ENCODE results near the gene INSIG1.

Gene INSIG1

DNA sequence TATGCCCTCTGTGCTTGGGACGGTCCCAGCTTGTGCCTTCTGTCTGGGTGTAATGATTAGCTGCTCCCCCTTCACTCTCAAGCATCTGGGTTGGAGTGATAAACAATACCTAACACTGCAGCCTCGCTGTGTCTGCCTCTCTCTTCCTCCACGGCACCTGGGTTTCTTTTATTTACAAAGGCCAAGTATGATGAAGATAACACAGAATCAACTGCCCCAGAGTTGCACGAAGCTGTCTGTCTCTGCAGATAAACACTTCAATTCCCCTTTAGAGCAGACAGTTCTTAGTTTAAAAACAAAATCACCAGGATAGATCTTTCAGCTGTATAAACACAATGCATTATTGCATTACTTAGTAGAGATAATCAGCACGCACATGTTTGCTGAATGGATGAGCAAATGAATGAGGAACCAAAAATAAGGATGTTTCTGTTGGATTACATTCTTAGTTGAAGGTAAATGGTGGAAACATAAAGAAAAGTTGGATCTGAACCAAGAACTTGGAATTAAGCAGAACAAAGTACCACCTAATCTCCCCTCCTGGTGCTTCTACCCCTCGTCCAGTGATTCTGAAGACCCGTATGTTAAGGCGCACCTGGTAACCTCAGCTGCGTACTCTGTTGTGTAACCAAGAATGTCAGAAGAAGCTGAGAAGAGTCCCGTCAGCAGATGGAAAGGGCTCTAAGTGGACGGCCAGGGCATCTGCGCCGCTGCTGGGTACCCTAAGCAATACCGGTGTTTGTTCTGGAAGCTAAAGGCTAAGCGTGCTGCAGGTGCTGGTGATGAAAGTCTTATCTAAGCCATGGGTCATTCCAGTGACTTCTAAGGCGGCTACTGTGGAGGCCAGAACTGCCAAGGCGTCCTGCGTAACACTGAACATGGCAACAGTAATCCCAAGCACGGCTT, 26.6 kb downstream of the INSIG1 start:
- no peak overlapping the region for H3K4me3 ChIP-seq (ENCODE audit: low read depth in 1 of 2, low read length in 2 of 2)
- no peak overlapping the region for H3K4me2 ChIP-seq (ENCODE audit: insufficient read depth, low read length)
- H3K79me2 ChIP-seq (ENCODE audit: insufficient read depth, low read length), result no peaks in the 10 kb centered on the region
- no peak overlapping the region for H2AFZ ChIP-seq (ENCODE audit: low read depth, low read length)
- DNase-seq, result no peak
- H3K27ac ChIP-seq (ENCODE audit: low read length), result no peak overlapping the region
- no peaks in the 10 kb centered on the region for H3K4me1 ChIP-seq (ENCODE audit: insufficient read depth, low read length)
- no peak overlapping the region for H3K9ac ChIP-seq (ENCODE audit: low read depth, low read length)
- no peak for ATAC-seq (ENCODE audit: insufficient read depth, low read depth)
- H3K9me3 ChIP-seq (ENCODE audit: insufficient read depth, low read length, severe bottlenecking), result peaks cover 45% of the 10 kb centered on the region
- no peaks in the 10 kb centered on the region for H3K36me3 ChIP-seq (ENCODE audit: insufficient read depth, low read length)
- no peaks in the 10 kb centered on the region for H3K27me3 ChIP-seq (ENCODE audit: insufficient read depth, low read length, poor library complexity)
- TF ChIP-seq, protein P1, sequence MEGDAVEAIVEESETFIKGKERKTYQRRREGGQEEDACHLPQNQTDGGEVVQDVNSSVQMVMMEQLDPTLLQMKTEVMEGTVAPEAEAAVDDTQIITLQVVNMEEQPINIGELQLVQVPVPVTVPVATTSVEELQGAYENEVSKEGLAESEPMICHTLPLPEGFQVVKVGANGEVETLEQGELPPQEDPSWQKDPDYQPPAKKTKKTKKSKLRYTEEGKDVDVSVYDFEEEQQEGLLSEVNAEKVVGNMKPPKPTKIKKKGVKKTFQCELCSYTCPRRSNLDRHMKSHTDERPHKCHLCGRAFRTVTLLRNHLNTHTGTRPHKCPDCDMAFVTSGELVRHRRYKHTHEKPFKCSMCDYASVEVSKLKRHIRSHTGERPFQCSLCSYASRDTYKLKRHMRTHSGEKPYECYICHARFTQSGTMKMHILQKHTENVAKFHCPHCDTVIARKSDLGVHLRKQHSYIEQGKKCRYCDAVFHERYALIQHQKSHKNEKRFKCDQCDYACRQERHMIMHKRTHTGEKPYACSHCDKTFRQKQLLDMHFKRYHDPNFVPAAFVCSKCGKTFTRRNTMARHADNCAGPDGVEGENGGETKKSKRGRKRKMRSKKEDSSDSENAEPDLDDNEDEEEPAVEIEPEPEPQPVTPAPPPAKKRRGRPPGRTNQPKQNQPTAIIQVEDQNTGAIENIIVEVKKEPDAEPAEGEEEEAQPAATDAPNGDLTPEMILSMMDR (IDR thresholded peaks at IDR 0.05; ENCODE audit: borderline replicate concordance, extremely low read depth, low read length, poor library complexity, severe bottlenecking), result no peak
- no peak for TF ChIP-seq EZH2 (IDR thresholded peaks at IDR 0.05; ENCODE audit: borderline replicate concordance, low read depth, low read length, severe bottlenecking)
- H4K20me1 ChIP-seq (ENCODE audit: insufficient read depth, low read length), result no peaks in the 10 kb centered on the region

DNA sequence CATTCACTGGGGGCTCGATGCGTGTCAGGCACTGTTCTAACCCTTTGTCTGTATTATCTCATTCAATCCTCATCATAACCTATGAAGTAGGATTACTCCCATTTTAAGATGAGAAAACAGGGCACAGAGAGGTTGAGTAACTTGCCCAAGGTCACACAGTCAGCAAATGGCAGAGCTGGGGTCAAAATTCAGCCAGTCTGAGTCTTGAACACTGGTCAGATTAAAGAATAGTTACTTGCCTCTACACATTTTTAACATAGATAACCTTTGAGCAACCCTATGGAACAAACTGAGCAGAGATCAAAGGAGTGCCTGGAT, 27.2 kb downstream of the INSIG1 start:
- TF ChIP-seq, protein P1 (IDR thresholded peaks at IDR 0.05; ENCODE audit: borderline replicate concordance, extremely low read depth, low read length, poor library complexity, severe bottlenecking), result no peak
- no peak for TF ChIP-seq EZH2 (IDR thresholded peaks at IDR 0.05; ENCODE audit: borderline replicate concordance, low read depth, low read length, severe bottlenecking)
- Histone ChIP-seq H3K9me3 (ENCODE audit: insufficient read depth, low read length, severe bottlenecking) (peaks cover 47% of the 10 kb centered on the region), H3K4me2 (ENCODE audit: insufficient read depth, low read length) (no peak overlapping the region), H3K4me1 (ENCODE audit: insufficient read depth, low read length) (no peaks in the 10 kb centered on the region), H3K27me3 (ENCODE audit: insufficient read depth, low read length, poor library complexity) (no peaks in the 10 kb centered on the region), H3K9ac (ENCODE audit: low read depth, low read length) (no peak overlapping the region), H3K36me3 (ENCODE audit: insufficient read depth, low read length) (no peaks in the 10 kb centered on the region), H2AFZ (ENCODE audit: low read depth, low read length) (no peak overlapping the region), H3K27ac (ENCODE audit: low read length) (no peak overlapping the region), H3K4me3 (ENCODE audit: low read depth in 1 of 2, low read length in 2 of 2) (no peak overlapping the region), H4K20me1 (ENCODE audit: insufficient read depth, low read length) (no peaks in the 10 kb centered on the region), H3K79me2 (ENCODE audit: insufficient read depth, low read length) (no peaks in the 10 kb centered on the region)
- DNase-seq (no peak), ATAC-seq (ENCODE audit: insufficient read depth, low read depth) (no peak)

DNA sequence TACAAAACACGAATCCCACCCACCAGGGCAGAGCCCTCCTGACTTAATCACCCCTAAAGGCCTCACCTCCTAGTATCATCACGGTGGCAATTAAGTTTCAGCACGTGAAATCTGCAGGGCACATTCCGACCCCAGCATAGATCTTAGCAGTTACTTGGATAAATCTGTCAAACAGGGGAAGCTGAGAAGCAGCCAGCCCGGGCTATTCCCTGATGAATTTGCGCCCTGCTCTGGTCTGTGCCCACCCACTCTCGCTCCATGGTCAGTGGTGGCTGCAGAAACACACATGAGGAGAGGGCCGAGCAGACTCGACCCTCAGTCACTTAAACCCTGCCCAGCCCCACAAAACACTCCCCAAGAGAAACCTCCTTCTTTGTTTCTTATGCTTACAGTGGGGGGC, 28.7 kb downstream of the INSIG1 start:
- Histone ChIP-seq H3K9me3 (ENCODE audit: insufficient read depth, low read length, severe bottlenecking) (peaks cover 50% of the 10 kb centered on the region), H3K4me1 (ENCODE audit: insufficient read depth, low read length) (no peaks in the 10 kb centered on the region), H3K36me3 (ENCODE audit: insufficient read depth, low read length) (no peaks in the 10 kb centered on the region), H3K27ac (ENCODE audit: low read length) (no peak overlapping the region), H4K20me1 (ENCODE audit: insufficient read depth, low read length) (no peaks in the 10 kb centered on the region), H3K9ac (ENCODE audit: low read depth, low read length) (no peak overlapping the region), H2AFZ (ENCODE audit: low read depth, low read length) (no peak overlapping the region), H3K4me3 (ENCODE audit: low read depth in 1 of 2, low read length in 2 of 2) (no peak overlapping the region), H3K27me3 (ENCODE audit: insufficient read depth, low read length, poor library complexity) (no peaks in the 10 kb centered on the region), H3K4me2 (ENCODE audit: insufficient read depth, low read length) (no peak overlapping the region), H3K79me2 (ENCODE audit: insufficient read depth, low read length) (no peaks in the 10 kb centered on the region)
- ATAC-seq (ENCODE audit: insufficient read depth, low read depth) (no peak), DNase-seq (no peak)
- no peak for TF ChIP-seq EZH2 (IDR thresholded peaks at IDR 0.05; ENCODE audit: borderline replicate concordance, low read depth, low read length, severe bottlenecking)
- TF ChIP-seq, protein P1 (IDR thresholded peaks at IDR 0.05; ENCODE audit: borderline replicate concordance, extremely low read depth, low read length, poor library complexity, severe bottlenecking), result no peak

Measured in DND-41 (cell line).